Activated CD8-positive, alpha-beta memory T cell treated with anti-CD3 and anti-CD28 coated beads for 1 hour (primary cell): ENCODE measurements around the gene PDE4A.
"Not testable (repeated sequence)": the region's sequence is repeated elsewhere in the genome, so short reads cannot be mapped to it uniquely, and the experiment has no call there.

Source experiments
- DNase-seq, 2 donors: peaks; one replicate each; pipeline ENCODE4 v3.0.0-alpha.2; 2020; ENCODE audit warnings: low read depth in 1 of 2; ENCODE audit errors: extremely low read depth in 1 of 2

PDE4A gene

DNA sequence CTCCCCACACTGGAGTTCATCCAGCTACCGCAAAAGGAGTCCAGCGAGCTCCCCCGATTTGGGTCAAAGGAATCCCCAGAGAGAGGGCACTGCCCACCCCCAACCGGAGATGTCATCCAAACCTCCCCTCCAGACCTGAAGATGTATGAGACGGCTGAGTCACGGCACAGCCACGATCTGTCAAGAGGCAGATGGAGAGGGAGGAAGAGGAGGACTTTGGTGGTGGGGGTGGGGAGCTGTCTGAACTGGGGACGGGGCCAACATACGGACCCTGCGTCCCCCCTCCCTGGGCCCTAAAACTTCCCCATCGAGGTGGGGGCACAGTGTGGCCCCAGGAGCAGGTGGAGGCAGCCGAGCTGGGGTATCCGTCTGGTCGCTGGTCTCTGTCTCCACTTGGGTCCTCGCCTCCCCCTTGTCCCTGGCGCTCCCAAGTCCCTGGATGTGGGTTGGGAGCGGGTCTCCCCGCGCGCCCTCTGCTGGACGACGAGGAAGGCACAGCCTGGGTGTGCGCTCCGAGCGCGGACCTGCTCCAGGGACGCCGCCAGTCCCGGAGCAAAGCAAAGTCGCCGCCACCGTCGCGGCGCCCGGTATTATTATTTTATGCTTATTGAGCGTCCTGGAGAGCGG lies 3.8 kb downstream of the PDE4A start:
- no peak for DNase-seq

DNA sequence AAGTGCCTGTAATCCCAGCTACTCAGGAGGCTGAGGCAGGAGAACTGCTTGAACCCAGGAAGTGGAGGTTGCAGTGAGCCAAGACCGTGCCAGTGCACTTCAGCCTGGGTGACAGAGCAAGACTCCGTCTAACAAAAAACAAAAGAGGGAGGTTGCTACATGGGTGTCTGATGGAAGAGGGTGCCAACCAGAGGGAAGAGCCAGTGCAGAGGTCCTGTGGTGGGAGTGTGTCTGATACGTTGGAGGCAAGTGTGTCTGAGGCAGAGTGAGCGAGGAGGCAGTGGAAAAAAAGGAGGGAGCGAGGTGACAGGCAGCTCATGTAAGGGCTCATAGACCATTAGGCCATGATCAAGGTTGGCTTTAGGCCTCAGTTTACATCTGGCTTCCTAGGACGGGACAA lies 6.8 kb downstream of the PDE4A start:
- DNase-seq = no peak

DNA sequence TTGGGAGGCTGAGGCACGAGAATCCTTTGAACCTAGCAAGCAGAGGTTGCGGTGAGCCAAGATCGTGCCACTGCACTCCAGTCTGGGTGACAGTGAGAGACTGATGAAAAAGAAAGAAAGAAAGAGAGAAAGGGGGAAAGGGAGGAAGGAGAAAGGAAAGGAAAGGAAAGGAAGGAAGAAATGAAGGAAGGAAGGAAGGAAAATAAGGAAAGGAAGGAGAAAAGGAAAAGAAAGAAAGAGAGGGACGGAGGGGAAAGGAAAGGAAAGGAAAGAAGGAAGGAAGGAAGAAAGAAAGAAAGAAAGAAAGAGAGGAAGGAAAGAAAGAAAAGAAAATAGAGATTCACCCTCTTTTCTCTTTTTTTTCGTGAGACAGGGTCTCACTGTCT lies 8.7 kb downstream of the PDE4A start:
- DNase-seq = no peak

DNA sequence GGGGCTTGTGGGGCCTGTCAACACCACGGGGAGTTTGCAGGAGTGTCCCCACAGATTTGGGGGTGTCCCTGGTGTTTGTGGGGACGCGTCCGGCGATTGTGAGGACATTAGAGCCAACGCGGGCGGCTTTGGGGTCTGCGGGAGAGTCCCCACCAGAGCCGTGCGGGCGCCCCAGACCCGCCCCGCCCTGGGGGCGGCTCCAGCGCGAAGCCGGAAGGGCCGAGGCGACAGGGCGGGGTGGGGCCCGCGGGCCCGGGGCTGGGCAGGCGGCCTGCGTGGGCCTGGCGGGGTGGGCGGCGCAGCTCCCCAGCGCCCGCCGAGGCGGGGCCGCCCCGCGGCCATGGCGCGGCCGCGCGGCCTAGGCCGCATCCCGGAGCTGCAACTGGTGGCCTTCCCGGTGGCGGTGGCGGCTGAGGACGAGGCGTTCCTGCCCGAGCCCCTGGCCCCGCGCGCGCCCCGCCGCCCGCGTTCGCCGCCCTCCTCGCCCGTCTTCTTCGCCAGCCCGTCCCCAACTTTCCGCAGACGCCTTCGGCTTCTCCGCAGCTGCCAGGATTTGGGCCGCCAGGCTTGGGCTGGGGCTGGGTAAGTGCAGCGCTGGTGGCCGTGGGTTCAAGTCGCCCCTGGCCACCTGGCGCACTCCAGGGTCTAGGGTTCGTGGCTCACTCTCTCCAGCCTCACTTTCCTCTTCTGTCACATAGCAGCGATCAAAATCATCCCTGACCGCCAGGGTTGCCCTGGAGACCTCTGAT lies 10.3 kb downstream of the PDE4A start:
- DNase-seq = no peak

DNA sequence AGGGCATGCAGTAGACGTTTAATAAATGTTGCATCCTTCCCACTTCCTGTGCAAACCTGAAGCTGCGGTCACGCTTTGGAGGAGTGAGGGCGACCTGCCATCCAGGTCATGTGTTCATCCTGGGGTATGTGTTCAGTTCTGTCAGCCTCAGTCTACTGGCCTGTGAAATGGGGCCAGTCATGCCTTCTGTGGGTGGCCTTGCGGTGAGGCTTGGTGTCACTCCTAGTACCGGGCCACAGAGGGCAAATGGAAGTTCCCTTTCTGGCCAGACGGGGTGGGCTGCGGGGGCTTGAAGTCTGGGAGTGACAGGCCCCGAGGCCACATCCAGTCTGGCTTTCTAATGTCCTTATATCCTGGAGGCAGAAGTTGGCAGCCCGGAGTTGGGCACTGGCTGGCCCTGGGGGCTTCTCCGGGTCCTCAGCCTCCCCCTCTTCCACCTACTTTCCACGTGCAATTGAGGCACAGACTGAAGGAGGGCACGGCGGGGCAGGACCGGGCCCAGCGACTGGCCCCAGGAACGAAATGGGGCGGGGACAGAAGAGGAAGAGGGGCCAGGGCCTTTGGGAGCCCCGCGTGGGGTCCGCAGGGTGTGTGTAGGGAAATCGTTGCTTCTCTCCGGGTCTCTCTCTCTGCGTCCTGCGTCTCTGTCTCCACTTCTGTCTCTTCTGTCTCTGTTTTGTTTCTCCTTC lies 11.1 kb downstream of the PDE4A start:
- DNase-seq = no peak

DNA sequence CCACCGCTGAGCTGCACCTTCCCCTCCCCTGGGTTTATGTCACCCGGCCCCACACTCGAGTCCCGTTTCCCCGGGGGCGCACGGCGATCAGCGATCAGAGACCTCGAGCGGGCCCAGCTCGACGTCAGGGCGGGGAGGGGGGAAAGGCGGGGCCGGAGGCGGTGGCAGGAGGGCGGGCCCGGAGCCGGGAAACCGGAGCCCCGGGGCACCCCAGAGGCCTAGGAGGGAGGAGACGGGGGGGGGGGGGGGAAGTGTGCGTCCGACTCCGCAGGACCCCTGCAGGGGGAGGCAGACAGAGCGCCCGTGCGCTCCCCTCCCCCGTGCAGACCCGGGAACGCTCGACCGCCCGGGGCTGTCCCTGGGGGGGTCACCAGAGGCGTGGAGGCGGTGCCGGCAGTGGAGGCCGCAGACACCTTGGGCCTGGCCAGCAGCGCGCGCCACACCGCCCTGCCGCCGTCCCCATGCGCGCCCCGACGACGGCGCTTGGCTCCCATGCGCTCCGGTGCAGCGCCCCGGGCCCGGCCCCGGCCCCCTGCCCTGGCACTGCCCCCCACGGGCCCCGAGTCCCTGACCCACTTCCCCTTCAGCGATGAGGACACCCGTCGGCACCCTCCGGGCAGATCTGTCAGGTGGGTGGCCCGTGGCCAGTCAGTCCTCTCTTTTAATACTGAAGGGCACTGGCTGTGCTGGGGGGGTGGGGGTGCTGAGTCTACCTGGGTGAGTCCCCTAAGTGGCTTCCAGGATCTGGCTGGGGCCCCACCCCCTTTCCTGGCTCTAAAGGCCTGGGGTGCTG lies 11.8 kb downstream of the PDE4A start:
- peak in 1 of 2 donors; percentile 55 for DNase-seq

DNA sequence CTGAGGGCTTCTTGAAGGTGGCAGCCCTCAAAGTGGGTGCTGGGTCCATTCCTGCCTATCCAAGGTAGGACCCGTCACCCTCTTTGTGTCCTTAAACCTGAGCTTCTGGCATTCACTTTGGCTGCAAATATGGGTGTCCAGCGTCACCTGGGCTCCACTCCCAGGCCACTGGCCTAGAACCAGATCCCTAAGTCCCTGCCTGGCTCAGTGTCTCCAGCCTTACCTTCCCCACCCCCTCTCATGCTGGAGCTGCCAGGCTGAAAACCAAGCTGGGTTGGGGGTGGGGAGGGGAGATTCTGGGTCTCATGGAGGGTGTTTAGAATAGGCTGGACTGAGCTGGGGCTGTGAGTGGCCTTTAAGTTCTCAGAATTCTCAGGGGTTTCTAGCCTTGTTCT lies 12.4 kb downstream of the PDE4A start:
- no peak for DNase-seq

DNA sequence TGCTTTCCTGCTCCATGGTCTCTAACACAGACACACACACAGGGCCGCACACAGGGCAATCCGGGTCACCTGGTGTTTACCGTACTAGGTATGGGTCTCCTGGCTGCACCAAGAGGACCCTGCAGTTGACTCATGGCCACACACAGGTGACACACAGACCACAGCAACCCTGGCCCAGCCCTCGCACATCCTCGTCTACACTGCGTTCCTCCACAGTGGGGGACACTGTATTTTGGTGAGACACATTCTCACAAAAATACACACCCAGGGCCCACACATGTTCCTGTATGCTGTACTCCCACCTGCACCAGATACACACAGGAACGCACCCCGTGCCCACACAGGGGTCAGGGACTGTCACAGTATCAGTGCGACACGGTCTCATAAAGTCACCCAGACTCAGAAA lies 12.8 kb downstream of the PDE4A start:
- DNase-seq = no peak

DNA sequence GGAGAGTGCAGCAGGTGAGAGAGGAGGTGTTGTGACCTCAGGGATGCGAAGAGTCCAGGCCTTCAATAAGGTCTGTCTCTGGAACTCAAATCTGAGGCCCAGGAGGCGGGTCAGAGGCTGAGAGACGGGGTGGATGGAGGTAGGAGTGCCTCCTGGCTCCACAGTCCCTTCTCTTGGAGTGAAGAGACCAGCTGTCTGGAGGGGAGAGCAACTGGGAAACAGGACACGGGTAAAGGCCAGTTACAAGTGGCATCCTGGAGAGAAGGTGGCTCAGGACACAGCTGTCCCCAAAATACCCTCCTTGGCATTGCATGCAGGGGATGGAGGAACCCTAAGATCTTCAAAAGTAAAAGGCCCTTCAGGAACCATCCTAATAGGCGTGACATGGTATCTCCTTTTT lies 19.2 kb downstream of the PDE4A start:
- no peak for DNase-seq

DNA sequence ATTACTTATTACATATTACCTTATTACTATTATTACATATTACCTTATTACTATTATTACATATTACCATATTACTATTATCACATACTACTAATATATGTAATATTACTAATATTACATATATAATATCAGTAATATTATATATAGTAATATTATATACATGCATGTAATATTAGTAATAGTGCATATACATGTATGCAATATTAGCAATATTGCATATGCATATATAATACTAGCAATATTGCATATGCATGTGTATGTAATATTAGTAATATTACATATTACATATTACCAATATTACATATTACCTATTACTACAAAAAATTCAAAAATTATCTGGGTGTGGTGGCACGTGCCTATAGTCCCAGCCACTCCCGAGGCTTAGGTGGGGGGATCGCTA lies 22.4 kb downstream of the PDE4A start:
- DNase-seq = no peak

DNA sequence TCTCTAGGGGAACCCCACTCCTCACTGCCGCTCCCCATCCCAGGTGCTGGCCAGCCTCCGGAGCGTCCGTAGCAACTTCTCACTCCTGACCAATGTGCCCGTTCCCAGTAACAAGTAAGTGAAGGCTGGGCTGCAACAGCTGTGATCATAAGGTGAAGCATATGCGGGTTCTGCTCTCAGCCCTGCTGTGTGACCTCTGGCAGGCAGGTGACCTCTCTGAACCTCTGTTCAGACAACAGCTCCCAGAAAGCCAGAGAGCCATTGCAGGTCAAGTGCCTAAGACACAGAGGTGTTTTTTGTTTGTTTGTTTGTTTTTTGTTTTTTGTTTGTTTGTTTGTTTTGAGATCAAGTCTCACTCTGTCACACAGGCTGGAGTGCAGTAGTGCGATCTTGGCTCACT lies 28.7 kb downstream of the PDE4A start:
- DNase-seq = no peak

DNA sequence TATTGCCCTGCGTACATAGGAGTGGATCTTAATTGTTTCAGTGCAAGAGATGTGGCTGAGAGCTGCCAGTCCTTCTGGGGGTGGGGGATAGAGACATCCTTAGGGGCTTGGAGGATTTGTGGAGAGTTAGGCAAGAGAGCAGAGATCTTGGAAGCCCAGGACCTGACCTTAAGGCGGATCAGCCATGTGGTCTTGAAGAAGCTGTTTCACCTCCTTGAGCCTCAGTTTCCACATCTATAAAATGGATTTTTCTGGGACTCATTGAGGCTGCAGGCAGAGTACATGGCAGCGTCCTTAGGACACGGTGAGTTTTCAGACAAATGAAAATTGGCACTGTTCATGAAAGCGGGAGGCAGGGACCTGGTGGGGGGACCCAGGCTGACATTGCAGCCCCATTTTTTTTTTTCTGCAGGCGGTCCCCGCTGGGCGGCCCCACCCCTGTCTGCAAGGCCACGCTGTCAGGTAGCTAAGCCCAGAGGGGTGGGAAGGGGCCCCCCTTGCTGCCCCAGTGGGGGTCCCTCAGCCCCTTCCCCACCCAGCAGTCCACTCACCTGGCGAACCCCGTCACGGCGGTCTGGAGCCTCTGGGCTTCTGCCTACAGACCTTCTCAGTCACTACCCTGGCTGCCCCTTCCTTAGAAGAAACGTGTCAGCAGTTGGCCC lies 30.0 kb downstream of the PDE4A start:
- DNase-seq = no peak

DNA sequence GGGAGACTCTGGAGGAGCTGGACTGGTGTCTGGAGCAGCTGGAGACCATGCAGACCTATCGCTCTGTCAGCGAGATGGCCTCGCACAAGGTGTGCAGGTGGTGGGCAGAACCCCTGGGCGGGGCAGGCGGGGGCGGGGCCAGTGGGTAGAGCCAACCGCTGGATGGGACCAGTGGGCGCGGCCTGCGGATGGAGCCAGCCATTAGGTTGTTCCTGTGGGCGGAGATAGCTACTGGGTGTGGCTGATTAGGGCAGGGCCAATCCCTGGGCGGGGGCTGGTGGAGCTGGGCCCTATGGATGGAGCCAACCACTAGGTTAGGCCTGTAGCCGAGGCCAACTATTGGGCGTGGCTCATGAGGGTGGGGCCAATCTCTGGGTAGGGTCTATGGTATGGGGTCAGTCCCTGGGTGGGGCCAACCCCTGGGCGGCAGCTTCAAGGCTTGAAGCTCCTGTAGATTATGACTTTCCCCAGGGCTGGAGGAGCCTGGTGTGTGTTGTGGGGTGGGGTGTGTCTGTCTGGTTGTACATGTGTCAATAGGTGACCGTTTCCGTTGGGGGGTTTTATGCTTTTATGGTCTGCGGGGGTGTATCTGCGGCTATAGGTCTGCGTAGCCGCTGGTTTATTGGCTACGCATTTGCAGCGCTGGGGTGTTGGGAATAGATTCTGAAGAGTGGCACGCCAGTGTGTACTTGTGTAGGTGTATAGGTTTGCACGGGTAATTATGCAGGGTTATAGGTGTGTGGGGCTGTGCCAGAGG lies 30.7 kb downstream of the PDE4A start:
- DNase-seq = no peak

DNA sequence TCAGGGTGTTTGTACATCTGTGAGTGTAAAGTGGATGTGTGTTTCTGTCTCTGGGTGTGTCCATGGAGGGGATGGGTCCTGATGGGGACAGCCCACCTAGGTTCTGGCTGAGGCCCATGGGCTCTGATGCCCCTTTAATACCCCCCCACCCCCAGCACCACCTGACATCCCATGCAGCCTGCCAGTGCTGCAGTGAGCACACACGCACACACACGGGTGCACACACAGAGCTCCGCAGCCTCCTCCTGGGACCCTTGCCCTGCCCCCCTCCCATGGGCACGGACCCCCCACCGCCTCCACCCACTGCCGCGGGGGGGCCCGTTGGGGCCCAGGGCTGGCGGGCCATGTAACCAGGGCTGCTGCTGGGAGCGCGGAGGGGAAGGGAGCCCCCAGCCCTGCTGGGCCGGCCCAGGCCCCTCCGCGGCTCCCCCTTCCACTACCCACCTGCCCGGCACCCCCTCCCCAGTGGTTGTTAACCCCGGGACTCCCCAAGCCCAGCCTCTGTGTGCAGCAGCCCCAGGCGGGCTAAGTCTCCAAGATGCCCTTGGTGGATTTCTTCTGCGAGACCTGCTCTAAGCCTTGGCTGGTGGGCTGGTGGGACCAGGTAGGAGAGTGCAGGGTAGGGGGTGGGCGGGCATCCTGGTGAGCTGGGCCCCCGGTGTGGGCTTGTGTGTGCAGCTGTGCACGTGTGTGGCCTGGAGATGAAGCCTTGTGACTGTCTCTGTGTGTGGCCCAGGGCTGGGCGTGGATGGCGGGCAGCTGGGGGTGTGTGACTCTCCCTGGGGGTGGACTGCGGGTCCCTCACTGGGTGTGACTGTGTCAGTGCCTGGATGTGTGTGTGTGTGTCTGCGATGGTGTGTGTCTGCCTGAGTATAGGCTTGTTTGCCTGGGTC lies 32.6 kb downstream of the PDE4A start:
- DNase-seq = no peak

DNA sequence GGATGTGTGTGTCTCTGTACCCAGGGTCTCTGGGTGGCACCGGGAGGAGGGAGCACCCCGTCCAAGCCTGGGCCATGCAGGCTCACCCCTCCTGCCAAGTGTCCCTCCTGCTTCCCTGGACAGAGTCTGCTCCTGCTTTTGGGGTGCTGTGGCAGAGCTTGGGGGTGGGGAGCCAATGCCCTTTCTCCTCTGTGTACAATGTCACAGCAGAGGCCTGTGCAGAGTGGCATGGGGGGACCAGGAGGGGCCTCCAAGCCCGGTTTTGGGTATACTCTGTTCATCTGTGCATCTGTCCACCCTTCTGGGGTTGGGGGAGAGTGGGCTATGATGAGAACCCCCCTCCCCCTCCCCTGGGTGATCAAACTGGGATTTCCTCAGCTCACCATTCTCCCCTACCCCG lies 33.5 kb downstream of the PDE4A start:
- DNase-seq = no peak

DNA sequence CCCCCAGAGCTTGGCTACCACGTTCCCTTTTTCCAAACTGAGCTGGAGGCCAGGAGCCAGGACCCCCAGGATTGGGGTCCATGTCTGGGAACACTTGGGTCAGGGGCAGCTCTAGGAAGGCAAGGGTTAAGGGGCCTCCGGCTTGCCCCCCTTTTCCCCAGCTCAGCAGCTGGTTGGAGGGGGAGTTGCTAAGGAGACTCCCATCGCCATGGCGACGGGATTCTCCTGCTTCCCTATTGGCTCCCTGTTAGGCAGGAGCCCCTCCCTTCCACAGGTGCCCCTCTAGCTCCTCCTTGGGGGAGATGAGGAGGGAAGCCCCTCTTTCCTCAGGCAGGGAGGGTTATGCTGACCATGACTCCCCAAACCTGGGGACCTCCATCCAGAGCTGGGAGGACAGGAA lies 33.9 kb downstream of the PDE4A start:
- no peak for DNase-seq

DNA sequence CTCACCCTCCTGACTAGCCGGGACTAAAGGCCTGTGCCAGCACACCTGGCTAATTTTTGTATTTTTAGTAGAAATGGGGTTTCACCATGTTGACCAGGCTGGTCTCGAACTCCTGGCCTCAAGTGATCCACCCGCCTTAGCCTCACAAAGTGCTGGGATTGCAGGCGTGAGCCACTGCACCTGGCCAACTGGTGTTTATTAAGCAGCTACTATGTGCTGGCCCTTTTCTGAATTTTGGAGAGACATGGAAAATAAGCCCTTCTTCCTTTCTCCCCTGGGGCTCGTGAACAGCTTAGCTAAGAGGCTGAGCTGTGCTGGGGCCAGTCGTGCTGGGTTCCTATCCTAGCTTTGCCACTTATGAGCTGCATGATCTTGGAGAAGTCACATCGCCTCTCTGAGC lies 38.4 kb downstream of the PDE4A start:
- DNase-seq = not testable (repeated sequence)

DNA sequence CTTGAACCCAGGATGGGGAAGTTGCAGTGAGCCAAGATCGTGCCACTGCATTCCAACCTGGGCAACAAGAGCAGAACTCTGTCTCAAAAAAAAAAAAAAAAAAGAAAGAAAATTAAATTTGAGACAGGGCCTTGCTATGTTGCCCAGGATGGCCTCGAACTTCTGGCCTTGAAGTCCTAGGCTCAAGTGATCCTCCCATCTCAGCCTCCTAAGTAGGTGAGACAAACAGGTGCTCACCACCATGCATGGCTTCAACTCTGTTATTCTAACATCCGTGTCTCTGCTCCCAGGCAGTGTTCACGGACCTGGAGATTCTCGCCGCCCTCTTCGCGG lies 40.3 kb downstream of the PDE4A start:
- DNase-seq = no peak
